CMK (cell line): ENCODE measurements around the gene NIT2.
"Not testable (repeated sequence)": the region's sequence is repeated elsewhere in the genome, so short reads cannot be mapped to it uniquely, and the experiment has no call there.

Experiments used
- DNase-seq: peaks from one replicate; pipeline ENCODE4 v3.0.0-alpha.2; 2010; ENCODE audit warnings: low read depth

The NIT2 gene

GRCh38 chr3:100338911-100339310, 4.4 kb downstream of the NIT2 start:
- DNase-seq = no peak

- DNase-seq = no peak
Measured at GRCh38 chr3:100339786-100340185, 5.2 kb downstream of the NIT2 start.

- DNase-seq = no peak
Measured at GRCh38 chr3:100340527-100340926, 6.0 kb downstream of the NIT2 start.

GRCh38 chr3:100348727-100349126, 14.2 kb downstream of the NIT2 start:
- no peak for DNase-seq

GRCh38 chr3:100351770-100352169, 17.2 kb downstream of the NIT2 start:
- DNase-seq = not testable (repeated sequence)

GRCh38 chr3:100352296-100353231, 18.0 kb downstream of the NIT2 start:
- DNase-seq = no peak

- no peak for DNase-seq
Measured at GRCh38 chr3:100354850-100355249, 20.3 kb downstream of the NIT2 start.

- DNase-seq = no peak
Measured at GRCh38 chr3:100358413-100358812, 23.9 kb downstream of the NIT2 start.

- no peak for DNase-seq
Measured at GRCh38 chr3:100359035-100359434, 24.5 kb downstream of the NIT2 start.

GRCh38 chr3:100360757-100361496, 26.4 kb downstream of the NIT2 start:
- DNase-seq = no peak

- no peak for DNase-seq
Measured at GRCh38 chr3:100361897-100362296, 27.3 kb downstream of the NIT2 start.

- no peak for DNase-seq
Measured at GRCh38 chr3:100364421-100364820, 29.9 kb downstream of the NIT2 start.

GRCh38 chr3:100366424-100366823, 31.9 kb downstream of the NIT2 start:
- DNase-seq = no peak

- DNase-seq = no peak
Measured at GRCh38 chr3:100368441-100368840, 33.9 kb downstream of the NIT2 start.

GRCh38 chr3:100370756-100371155, 36.2 kb downstream of the NIT2 start:
- DNase-seq = no peak

GRCh38 chr3:100374521-100374920, 40.0 kb downstream of the NIT2 start:
- no peak for DNase-seq

GRCh38 chr3:100376301-100376700, 41.7 kb downstream of the NIT2 start:
- no peak for DNase-seq

GRCh38 chr3:100384733-100385525, 50.4 kb downstream of the NIT2 start:
- no peak for DNase-seq

- no peak for DNase-seq
Measured at GRCh38 chr3:100386437-100387074, 52.0 kb downstream of the NIT2 start.

- DNase-seq = no peak
Measured at GRCh38 chr3:100389025-100389424, 54.5 kb downstream of the NIT2 start.

GRCh38 chr3:100395679-100396431, 61.3 kb downstream of the NIT2 start:
- DNase-seq = no peak
